ENCODE measurements around the gene TBC1D26.
"Not testable (repeated sequence)": the region's sequence is repeated elsewhere in the genome, so short reads cannot be mapped to it uniquely, and the experiment has no call there.

GRCh38 chr17:15739259-15739658, 7.2 kb downstream of the TBC1D26 start:
- not testable (repeated sequence) for TF ChIP-seq CTCF (conservative IDR thresholded peaks at IDR 0.05; ENCODE audit: low read depth, low read length); EZH2phosphoT487 (IDR thresholded peaks at IDR 0.05; ENCODE audit: borderline replicate concordance, low read length)
